SU-DHL-6 (cell line): ENCODE results near the gene NUBP2.

Source experiments
- H2AFZ ChIP-seq: fragments of 200-600 bp; sonication (generic); 2 replicates; pipeline ENCODE4 v1.6.1; 2014; ENCODE audit warnings: low read depth, mild to moderate bottlenecking, moderate library complexity, mixed read lengths, antibody characterized with exemption, low read length; ENCODE audit not compliant: severe bottlenecking
- H3F3A ChIP-seq: fragments of 200-600 bp; shearing (Covaris generic); 2 replicates; pipeline ENCODE4 v1.6.0; 2016; ENCODE audit warnings: antibody characterized with exemption, mild to moderate bottlenecking; ENCODE audit not compliant: insufficient read depth
- H3K27ac ChIP-seq: fragments of 200-600 bp; sonication (generic); 2 replicates; pipeline ENCODE4 v1.5.1; 2016; ENCODE audit warnings: low read depth, mild to moderate bottlenecking, low read length, moderate library complexity, mixed read lengths
- H3K27me3 ChIP-seq: fragments of 200-600 bp; sonication (generic), shearing (Covaris generic); 2 replicates; pipeline ENCODE4 v1.6.0; 2014; ENCODE audit warnings: mild to moderate bottlenecking, low read length
- H3K36me3 ChIP-seq: fragments of 200-600 bp; sonication (generic); 2 replicates; pipeline ENCODE4 v1.6.1; 2014; ENCODE audit warnings: mild to moderate bottlenecking, low read length, mixed read lengths
- H3K4me2 ChIP-seq: fragments of 300-600, 200-600 bp; shearing (Covaris generic), sonication (generic); 2 replicates; pipeline ENCODE4 v1.6.0; 2014; ENCODE audit warnings: low read length, low read depth, mild to moderate bottlenecking; ENCODE audit not compliant: poor library complexity, severe bottlenecking
- H3K4me3 ChIP-seq: fragments of 200-600 bp; sonication (generic); 2 replicates; pipeline ENCODE4 v1.5.1; 2014; ENCODE audit warnings: antibody characterized with exemption, low read length, mild to moderate bottlenecking, mixed read lengths; ENCODE audit not compliant: insufficient read depth, poor library complexity, severe bottlenecking
- H3K79me2 ChIP-seq: fragments of 200-600 bp; sonication (generic); 2 replicates; pipeline ENCODE4 v1.6.1; 2014; ENCODE audit warnings: mild to moderate bottlenecking, low read length, moderate library complexity; ENCODE audit not compliant: insufficient read depth
- H3K9ac ChIP-seq: fragments of 200-600 bp; sonication (generic); 2 replicates; pipeline ENCODE4 v1.7.0; 2014; ENCODE audit warnings: mild to moderate bottlenecking, low read length
- H3K9me2 ChIP-seq: fragments of 200-600 bp; sonication (generic); replicated peaks from 2 replicates; pipeline ENCODE4 v1.6.1; 2014; ENCODE audit warnings: low read length; ENCODE audit not compliant: insufficient read depth
- H3K9me3 ChIP-seq: fragments of 200-600 bp; sonication (generic); 2 replicates; pipeline ENCODE4 v1.6.1; 2014; ENCODE audit warnings: low read length, mixed read lengths; ENCODE audit not compliant: insufficient read depth
- H4K20me1 ChIP-seq: fragments of 200-600 bp; sonication (generic); 2 replicates; pipeline ENCODE4 v1.6.1; 2014; ENCODE audit warnings: low read depth, mild to moderate bottlenecking, antibody characterized with exemption, low read length, moderate library complexity, mixed read lengths
- EZH2phosphoT487 ChIP-seq: fragments of 200-600 bp; sonication (generic), shearing (Covaris generic); conservative IDR thresholded peaks from 2 replicates; pipeline ENCODE4 v1.6.1; 2018; ENCODE audit warnings: mild to moderate bottlenecking, antibody characterized with exemption, low read length, moderate library complexity, mixed read lengths
- TF ChIP-seq, protein P1 (sequence below): fragments of 200-600 bp; sonication (generic); IDR thresholded peaks from one replicate; pipeline ENCODE4 v1.5.1; 2017; ENCODE audit warnings: antibody characterized with exemption, mild to moderate bottlenecking, low read length, moderate library complexity; ENCODE audit not compliant: insufficient read depth, poor library complexity, severe bottlenecking

Gene NUBP2

DNA sequence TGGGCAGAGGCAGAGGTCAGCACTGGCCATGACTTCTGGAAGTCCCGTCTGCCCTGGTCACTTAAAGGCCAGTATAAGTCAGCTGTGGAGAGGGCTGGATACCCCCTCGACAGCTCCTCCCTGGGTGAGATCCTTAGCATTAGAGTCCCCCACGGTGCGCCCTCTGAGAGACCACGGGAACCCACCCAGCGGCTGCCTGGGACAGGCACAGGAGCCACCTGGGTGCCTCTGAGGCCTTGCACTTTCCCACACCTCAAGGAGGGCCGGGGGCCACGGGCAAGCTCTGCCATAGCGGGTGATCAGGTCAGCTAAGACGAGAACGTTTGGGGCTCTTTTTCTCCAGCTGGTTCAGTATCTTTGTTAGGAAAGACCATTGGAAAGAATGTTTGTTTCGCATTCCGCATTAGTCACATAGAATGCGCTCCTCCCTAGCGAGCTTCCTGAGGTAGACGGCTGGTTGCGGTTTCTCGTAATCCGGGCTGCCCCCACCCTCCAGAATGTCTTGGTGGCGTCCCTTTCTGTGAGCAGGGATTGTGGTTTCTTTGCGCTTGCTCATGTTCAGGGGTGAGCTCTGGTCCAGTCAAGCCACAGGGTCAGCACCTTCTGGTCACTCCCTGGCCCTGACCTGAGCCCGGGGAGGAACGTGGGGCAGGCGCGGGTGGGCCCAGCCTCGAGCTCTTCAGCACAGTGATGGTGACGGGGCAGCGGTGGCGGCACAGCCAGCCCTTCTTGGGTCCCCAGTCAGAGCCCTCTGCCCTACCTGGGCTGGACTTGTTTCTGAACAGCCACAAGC, 36.7 kb upstream of the NUBP2 start:
- Histone ChIP-seq H3K27ac (no peak overlapping the region), H3K79me2 (no peaks in the 10 kb centered on the region), H3K36me3 (no peaks in the 10 kb centered on the region), H3K9me3 (no peaks in the 10 kb centered on the region), H3K4me2 (no peak overlapping the region), H3K27me3 (no peaks in the 10 kb centered on the region), H4K20me1 (no peaks in the 10 kb centered on the region), H3K9ac (no peak overlapping the region), H3K4me3 (no peak overlapping the region), H2AFZ (no peak overlapping the region), H3F3A (no peaks in the 10 kb centered on the region), H3K9me2 (no peaks in the 10 kb centered on the region)
- TF ChIP-seq EZH2phosphoT487 = no peak
- TF ChIP-seq, protein P1, sequence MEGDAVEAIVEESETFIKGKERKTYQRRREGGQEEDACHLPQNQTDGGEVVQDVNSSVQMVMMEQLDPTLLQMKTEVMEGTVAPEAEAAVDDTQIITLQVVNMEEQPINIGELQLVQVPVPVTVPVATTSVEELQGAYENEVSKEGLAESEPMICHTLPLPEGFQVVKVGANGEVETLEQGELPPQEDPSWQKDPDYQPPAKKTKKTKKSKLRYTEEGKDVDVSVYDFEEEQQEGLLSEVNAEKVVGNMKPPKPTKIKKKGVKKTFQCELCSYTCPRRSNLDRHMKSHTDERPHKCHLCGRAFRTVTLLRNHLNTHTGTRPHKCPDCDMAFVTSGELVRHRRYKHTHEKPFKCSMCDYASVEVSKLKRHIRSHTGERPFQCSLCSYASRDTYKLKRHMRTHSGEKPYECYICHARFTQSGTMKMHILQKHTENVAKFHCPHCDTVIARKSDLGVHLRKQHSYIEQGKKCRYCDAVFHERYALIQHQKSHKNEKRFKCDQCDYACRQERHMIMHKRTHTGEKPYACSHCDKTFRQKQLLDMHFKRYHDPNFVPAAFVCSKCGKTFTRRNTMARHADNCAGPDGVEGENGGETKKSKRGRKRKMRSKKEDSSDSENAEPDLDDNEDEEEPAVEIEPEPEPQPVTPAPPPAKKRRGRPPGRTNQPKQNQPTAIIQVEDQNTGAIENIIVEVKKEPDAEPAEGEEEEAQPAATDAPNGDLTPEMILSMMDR = no peak

- no peaks in the 10 kb centered on the region for H3K9me3 ChIP-seq
- H3K27me3 ChIP-seq = no peaks in the 10 kb centered on the region
- H3K9me2 ChIP-seq = no peaks in the 10 kb centered on the region
- no peaks in the 10 kb centered on the region for H3K36me3 ChIP-seq
- no peaks in the 10 kb centered on the region for H3K79me2 ChIP-seq
- TF ChIP-seq EZH2phosphoT487 = no peak
- TF ChIP-seq, protein P1 = no peak
- no peak overlapping the region for H3K4me2 ChIP-seq
- no peak overlapping the region for H2AFZ ChIP-seq
- H3K27ac ChIP-seq = no peak overlapping the region
- H3K9ac ChIP-seq = no peak overlapping the region
- no peak overlapping the region for H3K4me3 ChIP-seq
- H3F3A ChIP-seq = no peaks in the 10 kb centered on the region
- no peaks in the 10 kb centered on the region for H4K20me1 ChIP-seq
These were observed 36.0 kb upstream of the NUBP2 start for GRCh38 chr16:1746693-1747195.

DNA sequence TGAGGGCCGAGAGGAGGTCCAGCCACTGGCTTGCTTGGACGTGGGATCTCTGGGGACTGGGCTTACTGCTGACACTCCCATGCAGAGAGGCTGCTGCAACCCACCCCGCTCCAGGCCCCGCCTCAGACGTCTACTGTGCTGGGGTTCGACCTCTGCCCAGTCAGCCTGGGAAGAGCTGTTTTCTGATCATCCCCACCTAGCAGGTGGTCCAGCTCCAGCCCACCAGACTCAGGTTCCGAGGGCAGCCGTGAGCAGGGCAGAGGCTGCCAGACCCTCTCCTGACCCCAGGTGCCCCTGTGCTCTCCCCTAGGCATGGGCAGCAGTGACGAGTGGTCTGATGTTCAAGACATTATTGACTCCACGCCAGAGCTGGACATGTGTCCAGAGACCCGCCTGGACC, 34.8 kb upstream of the NUBP2 start:
- no peaks in the 10 kb centered on the region for H3K36me3 ChIP-seq
- no peak overlapping the region for H3K4me2 ChIP-seq
- H3F3A ChIP-seq = no peaks in the 10 kb centered on the region
- no peaks in the 10 kb centered on the region for H3K27me3 ChIP-seq
- no peak overlapping the region for H2AFZ ChIP-seq
- no peak overlapping the region for H3K27ac ChIP-seq
- H3K79me2 ChIP-seq = no peaks in the 10 kb centered on the region
- H3K9me3 ChIP-seq = no peaks in the 10 kb centered on the region
- H3K9ac ChIP-seq = no peak overlapping the region
- no peaks in the 10 kb centered on the region for H4K20me1 ChIP-seq
- TF ChIP-seq, protein P1 = no peak
- no peak for TF ChIP-seq EZH2phosphoT487
- H3K9me2 ChIP-seq = no peaks in the 10 kb centered on the region
- no peak overlapping the region for H3K4me3 ChIP-seq
